Activated CD8-positive, alpha-beta memory T cell treated with anti-CD3 and anti-CD28 coated beads, Interleukin-2, amount 50 U/mL, for 24 hours (primary cell): ENCODE results near the gene DOC2B.
"Not testable (repeated sequence)": the region's sequence is repeated elsewhere in the genome, so short reads cannot be mapped to it uniquely, and the experiment has no call there.

Source experiments
- DNase-seq: peaks from one replicate; pipeline ENCODE4 v3.0.0-alpha.2; 2020; ENCODE audit errors: extremely low read depth

DOC2B gene

DNA sequence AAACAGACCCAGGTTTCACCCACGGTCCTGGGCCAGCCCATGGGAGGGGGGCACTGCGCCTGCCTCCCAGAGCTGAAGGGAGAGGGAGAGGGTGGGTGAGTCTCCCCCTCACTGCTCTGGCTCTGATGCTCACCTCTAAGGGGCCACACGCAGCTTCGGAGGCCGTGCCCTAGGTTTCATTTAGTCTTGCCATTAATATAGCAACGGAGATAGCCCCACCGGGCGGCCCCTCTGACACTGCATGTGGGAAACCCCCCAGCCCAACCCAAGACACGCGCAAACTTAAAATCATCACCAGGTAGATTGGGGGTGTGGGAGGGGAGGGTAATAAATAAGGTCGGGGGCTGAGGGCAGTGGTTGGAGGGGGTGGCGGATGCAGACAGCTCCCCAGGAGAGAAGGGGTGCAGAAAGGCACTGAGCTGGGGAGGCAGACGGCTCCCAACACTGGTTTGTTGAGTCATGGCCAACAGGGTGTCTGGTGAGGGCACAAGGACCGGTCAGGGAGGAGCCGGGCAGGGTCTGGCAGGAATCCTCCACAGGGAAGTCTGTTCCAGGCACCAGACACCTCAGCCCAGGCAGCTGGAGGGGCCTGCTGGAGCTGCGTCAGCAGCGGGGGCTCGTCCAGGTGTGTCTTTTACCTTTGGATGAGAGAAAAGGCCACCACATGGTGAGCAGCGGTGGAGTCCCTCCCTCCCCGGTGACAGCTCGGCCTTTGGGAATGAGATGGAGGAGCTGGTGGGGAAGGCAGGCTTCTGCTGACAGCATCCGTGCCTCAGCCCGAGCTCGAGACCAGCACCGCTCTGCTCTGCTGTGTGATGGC lies 32.0 kb upstream of the DOC2B start:
- DNase-seq, result no peak

DNA sequence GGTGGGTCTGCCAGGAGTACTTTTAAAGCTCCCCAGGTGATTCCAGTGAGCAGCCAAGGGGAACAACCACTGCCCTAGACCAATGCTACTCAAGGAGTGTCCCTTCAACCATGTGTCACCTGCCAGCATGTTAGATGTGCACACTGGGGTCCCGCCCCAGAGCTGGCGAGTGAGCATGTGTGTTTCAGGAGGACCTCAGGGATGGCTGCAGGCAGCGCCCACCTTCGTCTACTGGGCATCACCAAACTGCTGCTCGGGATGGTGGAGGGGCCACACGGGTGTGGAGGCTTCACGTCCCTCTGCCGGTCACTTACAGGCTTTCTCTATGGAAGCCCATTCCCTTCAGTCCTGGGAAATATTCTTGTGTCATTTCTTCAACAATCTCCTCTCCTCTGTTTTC lies 29.0 kb upstream of the DOC2B start:
- no peak for DNase-seq

GRCh38 chr17:208429-208828 lies 27.0 kb upstream of the DOC2B start:
- no peak for DNase-seq

DNA sequence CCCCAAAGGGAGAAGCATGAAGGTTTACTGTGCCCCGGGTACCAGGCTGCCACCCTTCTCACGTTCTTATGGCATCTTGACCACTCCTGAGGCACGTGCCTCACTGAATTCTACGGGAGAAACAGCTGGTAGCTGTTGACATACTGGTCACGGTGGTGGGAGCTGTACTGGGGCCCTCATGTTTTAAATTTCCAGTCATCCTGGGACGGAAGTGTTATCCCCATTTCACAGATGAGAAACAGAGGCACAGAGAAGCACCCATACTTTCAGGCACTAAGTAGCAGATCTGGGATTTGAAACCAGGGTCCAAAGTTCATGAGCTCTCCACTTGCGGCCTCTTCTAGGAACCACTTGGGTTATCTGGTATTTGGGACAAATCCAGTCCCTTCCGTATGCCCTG lies 26.3 kb upstream of the DOC2B start:
- no peak for DNase-seq

DNA sequence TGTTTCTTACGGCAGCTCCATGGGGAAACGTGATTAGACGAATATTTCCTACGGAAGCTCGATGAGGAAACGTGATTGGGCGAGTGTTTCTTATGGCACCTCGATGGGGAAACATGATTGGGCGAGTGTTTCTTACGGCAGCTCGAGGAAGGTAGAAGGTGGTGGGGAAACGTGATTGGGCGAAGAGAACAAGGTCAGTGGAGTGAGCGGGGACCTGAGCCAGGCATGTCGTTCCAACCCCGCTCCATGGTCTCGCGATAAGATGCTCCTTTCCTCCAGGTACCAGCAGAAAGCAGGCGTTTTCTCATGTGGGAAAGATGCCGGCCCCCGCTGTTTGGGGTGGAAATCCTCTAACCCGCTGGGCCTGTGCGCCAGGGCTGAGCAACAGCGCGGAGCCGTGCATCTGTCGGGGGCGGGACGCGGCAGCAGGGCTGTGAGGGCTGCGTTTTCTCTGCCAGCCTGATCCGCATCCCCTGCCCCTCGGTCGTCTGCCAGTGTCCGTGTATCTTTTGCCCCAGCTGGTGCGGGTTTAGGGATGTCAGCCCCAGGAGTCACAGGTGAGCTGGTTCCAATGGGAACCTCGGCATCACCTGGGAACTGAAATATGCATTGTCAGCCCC lies 25.6 kb upstream of the DOC2B start:
- no peak for DNase-seq

DNA sequence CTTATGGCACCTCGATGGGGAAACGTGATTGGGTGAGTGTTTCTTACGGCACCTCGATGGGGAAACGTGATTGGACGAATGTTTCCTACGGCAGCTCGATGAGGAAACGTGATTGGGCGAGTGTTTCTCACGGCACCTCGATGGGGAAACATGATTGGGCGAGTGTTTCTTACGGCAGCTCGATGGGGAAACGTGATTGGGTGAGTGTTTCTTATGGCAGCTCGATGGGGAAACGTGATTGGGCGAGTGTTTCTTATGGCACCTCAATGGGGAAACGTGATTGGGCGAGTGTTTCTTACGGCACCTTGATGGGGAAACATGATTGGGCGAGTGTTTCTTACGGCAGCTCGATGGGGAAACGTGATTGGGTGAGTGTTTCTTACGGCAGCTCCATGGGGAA lies 25.0 kb upstream of the DOC2B start:
- DNase-seq, result not testable (repeated sequence)

DNA sequence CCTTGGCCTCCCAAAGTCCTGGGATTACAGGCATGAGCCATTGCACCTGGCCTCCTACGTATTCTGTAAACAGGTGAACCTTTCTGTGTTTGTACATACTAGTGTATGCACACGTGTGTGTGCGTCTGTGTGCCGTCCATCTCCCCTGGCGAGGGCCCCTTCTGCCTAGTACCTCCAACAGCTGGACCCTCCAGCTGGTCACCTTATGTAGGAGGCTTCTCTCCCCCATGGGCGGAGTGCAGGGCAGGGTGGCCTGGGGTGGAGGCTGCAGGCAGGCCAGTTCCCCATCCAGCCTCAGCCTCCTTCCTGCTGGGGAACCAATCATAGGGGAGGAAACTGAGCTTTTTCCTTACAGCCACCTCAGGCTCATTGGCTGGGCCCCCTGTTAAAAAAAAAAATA lies 24.4 kb upstream of the DOC2B start:
- no peak for DNase-seq

- no peak for DNase-seq
Observed at GRCh38 chr17:205148-205669, 23.8 kb upstream of the DOC2B start.

- DNase-seq, result no peak
Observed at GRCh38 chr17:204427-205147, 23.1 kb upstream of the DOC2B start.

DNA sequence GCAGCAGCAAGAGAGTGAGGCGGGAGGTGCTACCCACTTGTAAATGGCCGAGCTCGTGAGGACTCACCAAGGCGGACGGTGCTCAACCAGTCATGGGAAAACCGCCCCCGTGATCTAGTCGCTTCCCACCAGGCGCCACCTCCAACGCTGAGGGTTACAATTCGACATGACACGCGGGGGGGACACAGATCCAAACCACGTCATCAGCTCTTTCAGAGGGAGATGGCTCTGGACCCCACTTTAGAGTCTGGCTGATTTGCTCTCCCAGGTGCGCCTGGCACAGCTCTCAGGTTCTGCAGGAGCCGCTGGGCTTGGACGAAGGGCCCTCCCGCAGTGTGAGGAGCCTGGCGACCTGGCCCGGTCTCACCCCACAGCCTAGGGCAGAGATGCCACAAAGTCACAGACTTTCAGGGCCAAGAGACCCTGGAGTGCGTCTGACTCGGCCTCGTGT lies 21.1 kb upstream of the DOC2B start:
- DNase-seq, result no peak

DNA sequence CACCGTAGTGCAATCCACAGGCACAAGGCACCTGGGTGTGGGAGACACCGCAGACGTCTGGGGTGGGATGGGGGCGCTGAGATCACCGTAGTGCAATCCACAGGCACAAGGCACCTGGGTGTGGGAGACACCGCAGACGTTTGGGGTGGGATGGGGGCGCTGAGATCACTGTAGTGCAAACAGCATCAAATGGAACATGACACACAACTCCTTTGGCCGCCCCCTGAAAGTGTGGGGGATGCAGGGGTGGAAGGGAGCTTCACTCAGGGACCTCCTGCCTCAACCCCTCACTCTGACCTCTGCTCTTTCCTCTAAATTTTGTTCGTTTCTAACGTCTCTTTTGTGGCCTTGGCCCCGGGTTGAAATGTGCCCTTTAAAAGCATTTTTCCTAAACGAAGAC lies 20.3 kb upstream of the DOC2B start:
- not testable (repeated sequence) for DNase-seq

GRCh38 chr17:201257-201656 lies 19.8 kb upstream of the DOC2B start:
- not testable (repeated sequence) for DNase-seq

GRCh38 chr17:200586-200985 lies 19.1 kb upstream of the DOC2B start:
- DNase-seq, result no peak

DNA sequence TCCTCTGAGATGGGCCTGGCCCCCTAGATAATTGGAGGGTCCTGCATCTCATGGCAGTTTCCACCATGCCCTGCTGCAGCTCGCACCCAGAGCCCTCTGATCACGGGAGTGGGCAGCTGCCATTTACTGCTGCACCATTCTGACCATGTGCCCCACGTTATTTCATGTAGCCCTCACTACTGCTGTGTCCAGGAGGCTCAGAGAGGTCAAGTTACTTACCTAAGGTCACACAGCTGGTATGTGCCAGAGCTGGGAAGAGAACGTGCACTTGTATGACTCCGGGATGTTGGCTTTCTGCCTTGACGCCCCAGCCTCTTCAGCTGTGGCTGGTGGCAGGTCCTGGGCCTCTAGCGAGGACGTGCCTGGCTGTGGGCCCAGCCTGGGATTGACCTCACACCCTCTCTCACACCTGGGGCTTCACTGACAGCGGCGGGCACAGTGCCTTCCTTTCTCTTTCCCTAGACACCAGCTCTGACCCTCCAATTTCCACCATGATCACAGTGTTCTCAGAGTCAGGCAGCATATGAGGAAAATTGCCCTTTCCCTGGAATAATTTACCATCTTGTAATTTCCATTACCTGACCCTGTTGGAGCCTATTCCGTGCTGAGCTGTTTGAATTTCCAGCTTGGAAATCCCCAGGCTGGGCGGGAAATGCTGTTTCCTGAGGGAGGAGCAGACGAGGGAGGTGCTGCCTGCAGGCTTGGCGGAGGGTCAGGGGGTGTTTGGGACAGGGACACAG lies 18.5 kb upstream of the DOC2B start:
- no peak for DNase-seq

GRCh38 chr17:199191-199604 lies 17.7 kb upstream of the DOC2B start:
- no peak for DNase-seq

- not testable (repeated sequence) for DNase-seq
Observed at GRCh38 chr17:198225-198624, 16.8 kb upstream of the DOC2B start.

GRCh38 chr17:197352-197751 lies 15.9 kb upstream of the DOC2B start:
- no peak for DNase-seq

- no peak for DNase-seq
Observed at GRCh38 chr17:194828-195602, 13.6 kb upstream of the DOC2B start.

DNA sequence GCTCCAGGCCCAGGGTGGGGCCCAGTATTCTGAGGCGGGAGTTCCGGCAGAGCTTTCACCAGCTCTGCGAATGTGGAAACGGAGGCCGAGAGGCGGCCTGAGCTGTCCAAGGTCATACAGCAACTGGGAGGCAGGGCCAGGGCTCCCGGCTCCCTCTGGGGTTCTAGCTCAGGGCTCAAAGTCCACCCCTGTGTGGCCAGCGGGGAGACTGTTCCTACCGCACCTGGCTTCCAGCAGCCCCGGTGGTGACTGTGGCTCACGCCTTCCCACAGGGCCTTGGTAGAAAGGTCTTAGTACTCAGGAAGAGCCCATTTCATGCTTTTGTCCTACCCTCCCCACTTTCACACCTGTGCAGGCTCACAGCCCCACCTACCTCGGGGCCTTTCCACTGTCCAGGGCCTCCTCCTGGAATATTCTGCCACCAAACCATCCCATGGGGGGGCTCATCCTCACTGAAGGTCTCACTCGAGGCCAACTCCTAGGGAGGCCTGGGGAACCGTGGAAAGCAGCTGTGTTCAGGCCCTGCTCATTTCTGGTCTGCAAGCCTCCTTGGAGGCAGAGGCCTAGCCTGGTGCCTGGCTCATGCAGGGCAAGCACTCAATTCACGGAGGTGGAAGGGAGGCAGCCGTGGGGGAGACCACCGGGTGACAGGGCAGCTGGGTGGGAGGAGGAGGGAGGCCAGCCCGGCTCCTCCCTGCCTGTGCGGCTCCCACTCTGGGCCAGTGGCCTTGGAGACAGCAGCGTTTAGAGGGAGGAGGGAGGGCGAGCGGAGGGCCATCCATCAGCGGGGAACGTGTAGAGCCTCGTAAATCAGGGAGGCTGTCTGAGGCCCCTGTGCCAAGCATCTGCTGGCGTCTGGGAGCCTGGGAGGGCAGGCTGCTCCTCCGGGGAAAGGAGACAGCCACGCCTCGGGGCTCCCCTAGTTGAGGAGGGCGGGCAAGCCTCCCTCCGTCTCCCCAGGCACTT lies 12.7 kb upstream of the DOC2B start:
- DNase-seq, result no peak

DNA sequence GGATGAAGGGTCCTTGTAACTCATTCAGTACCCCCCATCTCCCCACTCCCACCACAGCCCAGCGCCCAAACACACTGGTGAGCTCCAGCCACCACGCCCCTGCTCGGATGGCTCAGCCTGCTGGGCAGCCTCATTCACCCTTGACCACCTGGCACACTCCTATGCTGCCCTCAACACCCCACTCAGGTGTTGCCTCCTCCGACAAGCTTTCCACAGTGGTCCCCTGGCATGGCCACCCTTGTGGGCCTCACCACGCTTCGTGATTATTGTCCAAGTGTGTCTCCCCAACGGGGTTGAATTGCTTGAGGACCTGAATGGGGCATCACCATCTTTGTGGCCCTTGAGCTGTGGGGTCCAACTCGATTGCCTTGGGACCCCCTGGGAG lies 12.0 kb upstream of the DOC2B start:
- DNase-seq, result no peak
